Measurements from ENCODE around the gene TP63. TPM values are rescaled to one million over a fixed set of nuclear protein-coding genes. Genes with fewer than 3 reads are reported as not detected.

TP63 gene
- total and polyA plus RNA-seq, 2 donors (not counting 3 experiments of a cell fraction or from before 2014, with no cell fraction given): not detected

MicroRNAs within 50 kb of the gene (microRNA counts, 767-probe panel; counts per million panel counts)
- microRNA hsa-miR-944: 723 counts per million, percentile 96 among the panel's probes with 10 or more counts

Small RNA genes within 50 kb of the gene (microRNA-seq; reads per million reads assigned to microRNA genes)
- gene MIR944 (ENCODE audit: borderline number of aligned reads, borderline replicate concordance): not detected

Small RNA genes within 50 kb of the gene (small RNA-seq; reads per million reads assigned to genes)
- gene AC078809.1 (ENCODE audit: insufficient read depth, insufficient read length, low read depth, low replicate concordance) (not detected), gene MIR944 (ENCODE audit: insufficient read depth, insufficient read length, low read depth, low replicate concordance) (not detected)

Measured in endothelial cell of umbilical vein (primary cell).